ENCODE data around the gene TEX11. TPM values are rescaled to one million over a fixed set of nuclear protein-coding genes. Genes with fewer than 3 reads are reported as not detected.
"Not testable (repeated sequence)": the region's sequence is repeated elsewhere in the genome, so short reads cannot be mapped to it uniquely, and the experiment has no call there.

TEX11 gene
- total RNA-seq, 4 donors from 2014 or later: not detected

DNA sequence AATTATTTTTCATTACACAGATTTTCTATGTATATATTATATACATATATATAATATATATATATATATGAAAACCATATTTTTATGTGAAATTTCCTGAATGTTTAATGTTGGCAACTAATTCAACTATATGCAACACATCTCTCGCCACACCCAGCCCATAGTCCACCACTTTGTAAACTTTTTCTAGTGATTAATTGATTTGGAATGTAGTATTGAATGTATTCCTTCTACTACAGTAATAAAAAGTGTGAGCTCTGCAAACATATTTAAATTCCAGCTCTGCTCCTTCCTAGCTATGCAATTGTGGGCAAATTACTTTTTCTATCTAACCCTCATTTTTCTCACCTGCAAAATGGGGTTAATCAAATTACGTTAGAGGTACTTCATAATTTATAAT lies 187.8 kb downstream of the TEX11 start:
- H3K27me3 ChIP-seq: no peaks in the 10 kb centered on the region
- no peak for DNase-seq
- no peaks in the 10 kb centered on the region for H3K4me1 ChIP-seq
- H3K36me3 ChIP-seq: no peaks in the 10 kb centered on the region
- no peak for TF ChIP-seq POLR2A (IDR thresholded peaks at IDR 0.05)
- TF ChIP-seq, protein P1, sequence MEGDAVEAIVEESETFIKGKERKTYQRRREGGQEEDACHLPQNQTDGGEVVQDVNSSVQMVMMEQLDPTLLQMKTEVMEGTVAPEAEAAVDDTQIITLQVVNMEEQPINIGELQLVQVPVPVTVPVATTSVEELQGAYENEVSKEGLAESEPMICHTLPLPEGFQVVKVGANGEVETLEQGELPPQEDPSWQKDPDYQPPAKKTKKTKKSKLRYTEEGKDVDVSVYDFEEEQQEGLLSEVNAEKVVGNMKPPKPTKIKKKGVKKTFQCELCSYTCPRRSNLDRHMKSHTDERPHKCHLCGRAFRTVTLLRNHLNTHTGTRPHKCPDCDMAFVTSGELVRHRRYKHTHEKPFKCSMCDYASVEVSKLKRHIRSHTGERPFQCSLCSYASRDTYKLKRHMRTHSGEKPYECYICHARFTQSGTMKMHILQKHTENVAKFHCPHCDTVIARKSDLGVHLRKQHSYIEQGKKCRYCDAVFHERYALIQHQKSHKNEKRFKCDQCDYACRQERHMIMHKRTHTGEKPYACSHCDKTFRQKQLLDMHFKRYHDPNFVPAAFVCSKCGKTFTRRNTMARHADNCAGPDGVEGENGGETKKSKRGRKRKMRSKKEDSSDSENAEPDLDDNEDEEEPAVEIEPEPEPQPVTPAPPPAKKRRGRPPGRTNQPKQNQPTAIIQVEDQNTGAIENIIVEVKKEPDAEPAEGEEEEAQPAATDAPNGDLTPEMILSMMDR (IDR thresholded peaks at IDR 0.05): no peak
- H3K4me3 ChIP-seq: no peak overlapping the region
- H3K27ac ChIP-seq: no peak overlapping the region
- H3K9me3 ChIP-seq: no peaks in the 10 kb centered on the region

DNA sequence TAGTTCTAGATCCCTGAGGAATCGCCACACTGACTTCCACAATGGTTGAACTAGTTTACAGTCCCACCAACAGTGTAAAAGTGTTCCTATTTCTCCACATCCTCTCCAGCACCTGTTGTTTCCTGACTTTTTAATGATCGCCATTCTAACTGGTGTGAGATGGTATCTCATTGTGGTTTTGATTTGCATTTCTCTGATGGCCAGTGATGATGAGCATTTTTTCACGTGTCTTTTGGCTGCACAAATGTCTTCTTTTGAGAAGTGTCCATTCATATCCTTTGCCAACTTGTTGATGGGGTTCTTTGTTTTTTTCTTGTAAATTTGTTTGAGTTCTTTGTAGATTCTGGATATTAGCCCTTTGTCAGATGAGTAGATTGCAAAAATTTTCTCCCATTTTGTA lies 197.2 kb downstream of the TEX11 start:
- H3K27ac ChIP-seq: not testable (repeated sequence)

GRCh38 chrX:70694339-70695122 lies 214.0 kb downstream of the TEX11 start:
- TF ChIP-seq, protein P1 (IDR thresholded peaks at IDR 0.05): no peak
- no peak for TF ChIP-seq POLR2A (IDR thresholded peaks at IDR 0.05)

More for the DNA sequence above, 197.2 kb downstream of the TEX11 start:
- DNase-seq, H3K4me3 ChIP-seq, H3K4me1 ChIP-seq, H3K27me3 ChIP-seq, H3K36me3 ChIP-seq, H3K9me3 ChIP-seq: not testable (repeated sequence)

GRCh38 chrX:70679455-70679854 lies 229.1 kb downstream of the TEX11 start:
- not testable (repeated sequence) for H3K27me3 ChIP-seq, H3K4me3 ChIP-seq, H3K4me1 ChIP-seq, H3K9me3 ChIP-seq, H3K36me3 ChIP-seq, DNase-seq, H3K27ac ChIP-seq

More at GRCh38 chrX:70694339-70695122, 214.0 kb downstream of the TEX11 start:
- Histone ChIP-seq H3K4me1 (no peaks in the 10 kb centered on the region), H3K36me3 (no peaks in the 10 kb centered on the region), H3K27me3 (no peaks in the 10 kb centered on the region), H3K9me3 (no peaks in the 10 kb centered on the region), H3K4me3 (no peak overlapping the region), H3K27ac (no peak overlapping the region)
- DNase-seq: no peak

- Histone ChIP-seq H3K9me3 (no peaks in the 10 kb centered on the region), H3K36me3 (no peaks in the 10 kb centered on the region), H3K27me3 (no peaks in the 10 kb centered on the region), H3K27ac (no peak overlapping the region), H3K4me3 (no peak overlapping the region), H3K4me1 (no peaks in the 10 kb centered on the region)
- DNase-seq: no peak
- TF ChIP-seq POLR2A (IDR thresholded peaks at IDR 0.05): no peak
Observed at GRCh38 chrX:70675284-70675683, 233.2 kb downstream of the TEX11 start.

DNA sequence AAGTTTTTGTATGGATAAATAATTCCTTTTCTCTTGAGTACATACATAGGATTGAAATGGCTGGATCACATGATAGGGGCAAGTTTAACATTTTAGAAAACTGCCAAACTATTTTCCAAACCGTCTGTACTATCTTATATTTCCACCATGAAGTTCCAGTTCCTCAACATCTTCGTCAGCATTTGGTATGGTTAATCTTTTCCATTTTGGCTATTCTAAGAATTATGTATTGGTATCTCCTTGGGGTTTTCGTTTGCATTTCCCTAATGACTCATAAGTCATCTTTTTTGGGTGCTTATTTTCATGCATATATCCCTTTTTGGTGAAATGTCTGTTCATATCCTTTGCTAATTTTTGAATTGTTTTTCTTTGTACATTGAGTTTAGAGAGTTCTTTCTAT lies 236.2 kb downstream of the TEX11 start:
- Histone ChIP-seq H3K4me1 (no peaks in the 10 kb centered on the region), H3K9me3 (no peaks in the 10 kb centered on the region), H3K27ac (no peak overlapping the region), H3K4me3 (no peak overlapping the region), H3K27me3 (no peaks in the 10 kb centered on the region), H3K36me3 (no peaks in the 10 kb centered on the region)
- no peak for TF ChIP-seq POLR2A (IDR thresholded peaks at IDR 0.05)
- TF ChIP-seq, protein P1 (IDR thresholded peaks at IDR 0.05): no peak
- DNase-seq: no peak

GRCh38 chrX:70669120-70669519 lies 239.4 kb downstream of the TEX11 start:
- no peak for DNase-seq
- Histone ChIP-seq H3K27me3 (no peaks in the 10 kb centered on the region), H3K27ac (no peak overlapping the region), H3K4me1 (no peaks in the 10 kb centered on the region), H3K4me3 (no peak overlapping the region), H3K9me3 (no peaks in the 10 kb centered on the region), H3K36me3 (no peaks in the 10 kb centered on the region)
- TF ChIP-seq POLR2A (IDR thresholded peaks at IDR 0.05): no peak
- TF ChIP-seq, protein P1 (IDR thresholded peaks at IDR 0.05): no peak

All from Peyer's patch (tissue), 4 donors.